HEK293 (cell line): ENCODE data around the gene PGAP6.

Experiments used
- AEBP2 ChIP-seq: fragments of 450-650 bp; formaldehyde crosslinking; IDR thresholded peaks from 2 replicates; pipeline ENCODE4 v1.5.1; 2016; ENCODE audit warnings: missing biosample characterization, missing genetic modification characterization, borderline replicate concordance
- BCL11A ChIP-seq: fragments of 450-650 bp; formaldehyde crosslinking; IDR thresholded peaks from 2 replicates; pipeline ENCODE4 v1.5.1; 2016; ENCODE audit warnings: low read depth, missing biosample characterization, missing genetic modification characterization
- BCL11B ChIP-seq: fragments of 450-650 bp; formaldehyde crosslinking; IDR thresholded peaks from 2 replicates; pipeline ENCODE4 v1.5.1; 2016; ENCODE audit warnings: low read depth, missing biosample characterization, missing genetic modification characterization
- HOXC10 ChIP-seq: sonication (generic); formaldehyde crosslinking; IDR thresholded peaks from 2 replicates; pipeline ENCODE4 v1.8.1; 2023; ENCODE audit warnings: mild to moderate bottlenecking, missing genetic modification reagents
- KLF1 ChIP-seq: fragments of 450-650 bp; formaldehyde crosslinking; IDR thresholded peaks from 2 replicates; pipeline ENCODE4 v1.5.1; 2016; ENCODE audit warnings: missing biosample characterization, missing genetic modification characterization
- PRDM10 ChIP-seq: fragments of 450-650 bp; formaldehyde crosslinking; IDR thresholded peaks from 2 replicates; pipeline ENCODE4 v1.5.1; 2016; ENCODE audit warnings: missing biosample characterization, missing genetic modification characterization
- SCRT2 ChIP-seq: fragments of 450-650 bp; formaldehyde crosslinking; IDR thresholded peaks from 2 replicates; pipeline ENCODE4 v1.5.1; 2016; ENCODE audit warnings: missing biosample characterization, missing genetic modification characterization
- SP3 ChIP-seq: fragments of 450-650 bp; formaldehyde crosslinking; IDR thresholded peaks from 2 replicates; pipeline ENCODE4 v1.5.1; 2016; ENCODE audit warnings: missing biosample characterization, missing genetic modification characterization
- TSHZ1 ChIP-seq: fragments of 450-650 bp; formaldehyde crosslinking; IDR thresholded peaks from 2 replicates; pipeline ENCODE4 v1.5.1; 2016; ENCODE audit warnings: missing biosample characterization, missing genetic modification characterization, borderline replicate concordance
- ZBTB20 ChIP-seq: fragments of 450-650 bp; formaldehyde crosslinking; IDR thresholded peaks from 2 replicates; pipeline ENCODE4 v1.5.1; 2016; ENCODE audit warnings: missing biosample characterization, missing genetic modification characterization
- ZBTB26 ChIP-seq: fragments of 450-650 bp; formaldehyde crosslinking; optimal IDR thresholded peaks from 2 replicates; pipeline ENCODE3; 2016; ENCODE audit warnings: missing biosample characterization, mild to moderate bottlenecking, missing genetic modification characterization
- ZBTB7A ChIP-seq: fragments of 450-650 bp; formaldehyde crosslinking; IDR thresholded peaks from 2 replicates; pipeline ENCODE4 v1.5.1; 2016; ENCODE audit warnings: low read depth, missing biosample characterization, missing genetic modification characterization
- ZBTB8A ChIP-seq: fragments of 450-650 bp; formaldehyde crosslinking; IDR thresholded peaks from 2 replicates; pipeline ENCODE4 v1.5.1; 2016; ENCODE audit warnings: missing biosample characterization, missing genetic modification characterization
- ZEB2 ChIP-seq: fragments of 450-650 bp; formaldehyde crosslinking; IDR thresholded peaks from 2 replicates; pipeline ENCODE4 v1.5.1; 2016; ENCODE audit warnings: missing biosample characterization, missing genetic modification characterization
- ZNF157 ChIP-seq: fragments of 450-650 bp; formaldehyde crosslinking; IDR thresholded peaks from 2 replicates; pipeline ENCODE4 v1.5.1; 2016; ENCODE audit warnings: missing biosample characterization, missing genetic modification characterization
- ZNF175 ChIP-seq: fragments of 450-650 bp; formaldehyde crosslinking; IDR thresholded peaks from 2 replicates; pipeline ENCODE4 v1.5.1; 2016; ENCODE audit warnings: missing biosample characterization, missing genetic modification characterization
- ZNF221 ChIP-seq: fragments of 450-650 bp; formaldehyde crosslinking; IDR thresholded peaks from 2 replicates; pipeline ENCODE4 v1.5.1; 2017; ENCODE audit warnings: missing biosample characterization, missing genetic modification characterization, borderline replicate concordance
- ZNF24 ChIP-seq: fragments of 450-650 bp; formaldehyde crosslinking; IDR thresholded peaks from 2 replicates; pipeline ENCODE4 v1.5.1; 2016; ENCODE audit warnings: missing biosample characterization, missing genetic modification characterization
- ZNF324 ChIP-seq: fragments of 450-650 bp; formaldehyde crosslinking; IDR thresholded peaks from 2 replicates; pipeline ENCODE4 v1.5.1; 2016; ENCODE audit warnings: missing biosample characterization, missing genetic modification characterization
- ZNF341 ChIP-seq: fragments of 450-650 bp; formaldehyde crosslinking; IDR thresholded peaks from 2 replicates; pipeline ENCODE4; 2016; ENCODE audit warnings: low read depth, missing biosample characterization, missing genetic modification characterization
- ZNF350 ChIP-seq: fragments of 450-650 bp; formaldehyde crosslinking; IDR thresholded peaks from 2 replicates; pipeline ENCODE4 v1.5.0; 2017; ENCODE audit warnings: missing biosample characterization, mild to moderate bottlenecking, missing genetic modification characterization
- ZNF391 ChIP-seq: fragments of 450-650 bp; formaldehyde crosslinking; IDR thresholded peaks from 2 replicates; pipeline ENCODE4 v1.5.1; 2016; ENCODE audit warnings: low read depth, missing biosample characterization, missing genetic modification characterization, borderline replicate concordance
- ZNF473 ChIP-seq: fragments of 450-650 bp; formaldehyde crosslinking; IDR thresholded peaks from 2 replicates; pipeline ENCODE4 v1.5.1; 2017; ENCODE audit warnings: missing biosample characterization, missing genetic modification characterization
- ZNF488 ChIP-seq: fragments of 450-650 bp; formaldehyde crosslinking; IDR thresholded peaks from 2 replicates; pipeline ENCODE4 v1.5.1; 2016; ENCODE audit warnings: missing biosample characterization, missing genetic modification characterization
- ZNF555 ChIP-seq: fragments of 450-650 bp; formaldehyde crosslinking; conservative IDR thresholded peaks from 2 replicates; pipeline ENCODE4 v1.5.1; 2017; ENCODE audit warnings: missing biosample characterization, mild to moderate bottlenecking, missing genetic modification characterization, inconsistent platforms
- ZNF621 ChIP-seq: fragments of 450-650 bp; formaldehyde crosslinking; IDR thresholded peaks from 2 replicates; pipeline ENCODE4 v1.5.1; 2017; ENCODE audit warnings: missing biosample characterization, missing genetic modification characterization
- ZNF704 ChIP-seq: fragments of 450-650 bp; formaldehyde crosslinking; IDR thresholded peaks from 2 replicates; pipeline ENCODE4 v1.5.1; 2016; ENCODE audit warnings: missing biosample characterization, missing genetic modification characterization
- ZNF830 ChIP-seq: fragments of 450-650 bp; IDR thresholded peaks from 2 replicates; pipeline ENCODE4 v1.5.0; 2018; ENCODE audit warnings: missing biosample characterization, missing genetic modification characterization, low read depth, mild to moderate bottlenecking, moderate library complexity

The PGAP6 gene

GRCh38 chr16:361872-362701, 19.7 kb downstream of the PGAP6 start (continued):
- TF ChIP-seq BCL11A (no peak), ZNF555 (tag by site-specific recombination) (no peak), SP3 (tag by site-specific recombination) (no peak), ZNF350 (tag by site-specific recombination) (no peak), SCRT2 (tag by site-specific recombination) (peak; percentile 93), ZNF830 (tag by site-specific recombination) (no peak), ZBTB7A (tag by site-specific recombination) (no peak), ZNF473 (tag by site-specific recombination) (no peak), ZEB2 (0 out of 2 replicates have a peak, but pooled peaks have one; percentile 55), ZNF391 (no peak), ZNF324 (tag by site-specific recombination) (no peak), TSHZ1 (tag by site-specific recombination) (no peak), ZNF488 (no peak), ZBTB20 (peak; percentile 78), ZNF621 (tag by site-specific recombination) (no peak), ZNF24 (tag by site-specific recombination) (no peak; the same call in 1 of the 2 replicates), PRDM10 (no peak), AEBP2 (tag by site-specific recombination) (no peak), BCL11B (tag by site-specific recombination) (no peak), ZBTB8A (tag by site-specific recombination) (peak; percentile 70), ZBTB26 (tag by site-specific recombination) (peak; percentile 26), ZNF341 (no peak), ZNF221 (tag by site-specific recombination) (no peak), ZNF157 (tag by site-specific recombination) (no peak), HOXC10 (CRISPR knock-in tag) (no peak), ZNF175 (tag by site-specific recombination) (no peak), ZNF704 (tag by site-specific recombination) (no peak), KLF1 (no peak)
